GM23338 (cell line): ENCODE data around the gene TUB. TPM values are rescaled to one million over a fixed set of nuclear protein-coding genes. Genes with fewer than 3 reads are reported as not detected.

Source experiments
- ATAC-seq: fragments of 200-7000 bp; cut with Tn5 transposase; 3 replicates; pipeline ENCODE4 v1.9.1; 2020
- DNase-seq: peaks from one replicate; pipeline ENCODE4 v3.0.0-alpha.2; 2015; ENCODE audit warnings: low spot score
- H2AFZ ChIP-seq: fragments of 200-600 bp; sonication (generic); 2 replicates; pipeline ENCODE4 v1.8.0; 2016; ENCODE audit warnings: antibody characterized with exemption, mild to moderate bottlenecking, moderate library complexity
- H3F3A ChIP-seq: fragments of 200-600 bp; sonication (generic); replicated peaks from 2 replicates; pipeline ENCODE4 v1.8.0; 2017; ENCODE audit warnings: antibody characterized with exemption, mixed run types, low read depth
- H3K27ac ChIP-seq: fragments of 200-600 bp; sonication (generic); 2 replicates; pipeline ENCODE4 v1.6.1; 2016; ENCODE audit warnings: low read depth
- H3K27me3 ChIP-seq: fragments of 200-600 bp; sonication (generic); 2 replicates; pipeline ENCODE4 v1.8.0; 2016; ENCODE audit warnings: mild to moderate bottlenecking, mixed run types, moderate library complexity; ENCODE audit not compliant: insufficient read depth
- H3K36me3 ChIP-seq: fragments of 200-600 bp; sonication (generic); 2 replicates; pipeline ENCODE4 v1.8.0; 2016; ENCODE audit warnings: mild to moderate bottlenecking; ENCODE audit not compliant: insufficient read depth
- H3K4me1 ChIP-seq: fragments of 200-600 bp; sonication (generic); 2 replicates; pipeline ENCODE4 v1.8.0; 2016; ENCODE audit warnings: mild to moderate bottlenecking, moderate library complexity; ENCODE audit not compliant: insufficient read depth
- H3K4me2 ChIP-seq: fragments of 200-600 bp; sonication (generic); 2 replicates; pipeline ENCODE4 v1.7.1; 2017; ENCODE audit warnings: mixed run types
- H3K4me3 ChIP-seq: fragments of 200-600 bp; sonication (generic); 2 replicates; pipeline ENCODE4 v1.6.1; 2016; ENCODE audit warnings: mixed run types
- H3K79me2 ChIP-seq: fragments of 200-600 bp; sonication (generic); replicated peaks from 2 replicates; pipeline ENCODE4 v1.8.0; 2017; ENCODE audit warnings: mild to moderate bottlenecking; ENCODE audit not compliant: insufficient read depth
- H3K9me2 ChIP-seq: fragments of 200-600 bp; sonication (generic); 2 replicates; pipeline ENCODE4 v1.8.0; 2017; ENCODE audit not compliant: insufficient read depth
- H4K20me1 ChIP-seq: fragments of 200-600 bp; sonication (generic); replicated peaks from 2 replicates; pipeline ENCODE4 v1.8.0; 2017; ENCODE audit warnings: mild to moderate bottlenecking; ENCODE audit not compliant: insufficient read depth
- H3K27ac Mint-ChIP-seq: 2 replicates; pipeline ENCODE4 v1.8.0; 2020; ENCODE audit warnings: inconsistent platforms, mild to moderate bottlenecking, moderate library complexity, mixed read lengths
- H3K27me3 Mint-ChIP-seq: 3 replicates; pipeline ENCODE4 v1.8.0; 2022; ENCODE audit warnings: low read depth, mild to moderate bottlenecking, moderate library complexity, mixed read lengths, inconsistent platforms; ENCODE audit not compliant: insufficient read depth, poor library complexity
- H3K36me3 Mint-ChIP-seq: 3 replicates; pipeline ENCODE4 v1.8.0; 2021; ENCODE audit warnings: low read depth, mild to moderate bottlenecking, inconsistent platforms, moderate library complexity, mixed read lengths
- H3K4me1 Mint-ChIP-seq: 3 replicates; pipeline ENCODE4 v1.8.0; 2020; ENCODE audit warnings: mild to moderate bottlenecking, inconsistent platforms, mixed read lengths
- H3K4me3 Mint-ChIP-seq: 3 replicates; pipeline ENCODE4 v1.8.0; 2021; ENCODE audit warnings: moderate library complexity, mild to moderate bottlenecking, inconsistent platforms, mixed read lengths
- H3K9me3 Mint-ChIP-seq: 3 replicates; pipeline ENCODE4 v1.8.0; 2020; ENCODE audit warnings: moderate library complexity, mild to moderate bottlenecking, inconsistent platforms, mixed read lengths
- CREB1 ChIP-seq: fragments of 250-450 bp; sonication (Bioruptor Pico); IDR thresholded peaks from 2 replicates; pipeline ENCODE4 v1.5.0; 2020; ENCODE audit warnings: low read depth, mild to moderate bottlenecking, moderate library complexity
- CTCF ChIP-seq, 2 experiments: fragments of 200-600 bp in 1 of 2; sonication (generic) in 1 of 2; conservative IDR thresholded peaks; 2 replicates each; pipeline versions ENCODE4 v1.5.1 to v1.6.1; 2016 to 2017; ENCODE audit warnings: antibody characterized with exemption in 2 of 2, low read depth in 2 of 2, mild to moderate bottlenecking in 2 of 2, moderate library complexity in 1 of 2
- ETS1 ChIP-seq: IDR thresholded peaks from 2 replicates; pipeline ENCODE4 v1.6.1; 2016; ENCODE audit warnings: antibody characterized with exemption
- EZH2 ChIP-seq: fragments of 200-600 bp; sonication (generic); IDR thresholded peaks from one replicate; pipeline ENCODE4 v1.8.0; 2017; ENCODE audit warnings: antibody characterized with exemption, mild to moderate bottlenecking, low read depth; ENCODE audit not compliant: unreplicated experiment
- EZH2phosphoT487 ChIP-seq: fragments of 200-600 bp; sonication (generic); IDR thresholded peaks from one replicate; pipeline ENCODE4 v1.8.1; 2018; ENCODE audit warnings: antibody characterized with exemption; ENCODE audit not compliant: unreplicated experiment
- JUNB ChIP-seq: IDR thresholded peaks from one replicate; pipeline ENCODE4 v1.6.1; 2016; ENCODE audit warnings: antibody characterized with exemption; ENCODE audit not compliant: unreplicated experiment
- NANOG ChIP-seq: IDR thresholded peaks from 2 replicates; pipeline ENCODE4 v1.6.1; 2016; ENCODE audit warnings: antibody characterized with exemption, borderline replicate concordance
- POLR2AphosphoS5 ChIP-seq: IDR thresholded peaks from 2 replicates; pipeline ENCODE4 v1.6.1; 2016; ENCODE audit warnings: antibody characterized with exemption, low read depth
- REST ChIP-seq: IDR thresholded peaks from one replicate; pipeline ENCODE4 v1.6.1; 2018; ENCODE audit warnings: antibody characterized with exemption; ENCODE audit not compliant: unreplicated experiment
- STAT1 ChIP-seq: IDR thresholded peaks from one replicate; pipeline ENCODE4 v1.6.1; 2016; ENCODE audit warnings: antibody characterized with exemption; ENCODE audit not compliant: unreplicated experiment
- ZNF114 ChIP-seq: fragments of 250-450 bp; sonication (Bioruptor Pico); IDR thresholded peaks from 2 replicates; pipeline ENCODE4 v1.5.0; 2020; ENCODE audit warnings: mild to moderate bottlenecking, moderate library complexity
- ZNF331 ChIP-seq: fragments of 250-450 bp; sonication (Bioruptor Pico); IDR thresholded peaks from 2 replicates; pipeline ENCODE4 v1.5.0; 2020; ENCODE audit warnings: low read depth, mild to moderate bottlenecking, moderate library complexity
- polyA plus RNA-seq: library from polyadenylated mRNA; unstranded; fragments of >200 nt; fragmentation: Nextera tagmentation; extraction: Ambion mirVana; gene quantifications from 2 replicates; pipeline ENCODE4 v1.2.1, GENCODE V29; 2016
- total RNA-seq: library from RNA; depleted of rRNA; stranded (reverse); fragments of >200 nt; shearing (Covaris generic); gene quantifications from 2 replicates; pipeline ENCODE4 v1.2.3, GENCODE V29; 2014
- TF ChIP-seq, protein P1 (sequence below): fragments of 250-450 bp; sonication (Bioruptor Pico); IDR thresholded peaks from 2 replicates; pipeline ENCODE4 v1.5.0; 2020; ENCODE audit warnings: mild to moderate bottlenecking, moderate library complexity

Gene TUB
- total and polyA plus RNA-seq, 2 experiments from 2014 or later = 5.5 to 30.4 TPM

GRCh38 chr11:8061555-8062428 is 19.2 kb upstream of the TUB start:
- H3K36me3 Mint-ChIP-seq = no peaks in the 10 kb centered on the region
- H3K4me3 Mint-ChIP-seq = no peak overlapping the region
- no peaks in the 10 kb centered on the region for H3K27me3 Mint-ChIP-seq
- no peak overlapping the region for H3K4me2 ChIP-seq
- H3K4me1 ChIP-seq = no peaks in the 10 kb centered on the region
- H3K79me2 ChIP-seq = no peaks in the 10 kb centered on the region
- peaks cover 7% of the 10 kb centered on the region for H3K4me1 Mint-ChIP-seq
- no peaks in the 10 kb centered on the region for H3K9me3 Mint-ChIP-seq
- no peaks in the 10 kb centered on the region for H3K9me2 ChIP-seq
- TF ChIP-seq REST (no peak), CREB1 (CRISPR knock-in tag) (no peak), EZH2 (no peak), JUNB (no peak), EZH2phosphoT487 (no peak), STAT1 (no peak), CTCF (conservative IDR thresholded peaks at IDR 0.05; ENCODE audit: low read depth in 2 of 2) (no peak), ZNF331 (CRISPR knock-in tag) (no peak), NANOG (no peak), ETS1 (no peak), ZNF114 (CRISPR knock-in tag) (no peak), POLR2AphosphoS5 (no peak)
- TF ChIP-seq, protein P1, sequence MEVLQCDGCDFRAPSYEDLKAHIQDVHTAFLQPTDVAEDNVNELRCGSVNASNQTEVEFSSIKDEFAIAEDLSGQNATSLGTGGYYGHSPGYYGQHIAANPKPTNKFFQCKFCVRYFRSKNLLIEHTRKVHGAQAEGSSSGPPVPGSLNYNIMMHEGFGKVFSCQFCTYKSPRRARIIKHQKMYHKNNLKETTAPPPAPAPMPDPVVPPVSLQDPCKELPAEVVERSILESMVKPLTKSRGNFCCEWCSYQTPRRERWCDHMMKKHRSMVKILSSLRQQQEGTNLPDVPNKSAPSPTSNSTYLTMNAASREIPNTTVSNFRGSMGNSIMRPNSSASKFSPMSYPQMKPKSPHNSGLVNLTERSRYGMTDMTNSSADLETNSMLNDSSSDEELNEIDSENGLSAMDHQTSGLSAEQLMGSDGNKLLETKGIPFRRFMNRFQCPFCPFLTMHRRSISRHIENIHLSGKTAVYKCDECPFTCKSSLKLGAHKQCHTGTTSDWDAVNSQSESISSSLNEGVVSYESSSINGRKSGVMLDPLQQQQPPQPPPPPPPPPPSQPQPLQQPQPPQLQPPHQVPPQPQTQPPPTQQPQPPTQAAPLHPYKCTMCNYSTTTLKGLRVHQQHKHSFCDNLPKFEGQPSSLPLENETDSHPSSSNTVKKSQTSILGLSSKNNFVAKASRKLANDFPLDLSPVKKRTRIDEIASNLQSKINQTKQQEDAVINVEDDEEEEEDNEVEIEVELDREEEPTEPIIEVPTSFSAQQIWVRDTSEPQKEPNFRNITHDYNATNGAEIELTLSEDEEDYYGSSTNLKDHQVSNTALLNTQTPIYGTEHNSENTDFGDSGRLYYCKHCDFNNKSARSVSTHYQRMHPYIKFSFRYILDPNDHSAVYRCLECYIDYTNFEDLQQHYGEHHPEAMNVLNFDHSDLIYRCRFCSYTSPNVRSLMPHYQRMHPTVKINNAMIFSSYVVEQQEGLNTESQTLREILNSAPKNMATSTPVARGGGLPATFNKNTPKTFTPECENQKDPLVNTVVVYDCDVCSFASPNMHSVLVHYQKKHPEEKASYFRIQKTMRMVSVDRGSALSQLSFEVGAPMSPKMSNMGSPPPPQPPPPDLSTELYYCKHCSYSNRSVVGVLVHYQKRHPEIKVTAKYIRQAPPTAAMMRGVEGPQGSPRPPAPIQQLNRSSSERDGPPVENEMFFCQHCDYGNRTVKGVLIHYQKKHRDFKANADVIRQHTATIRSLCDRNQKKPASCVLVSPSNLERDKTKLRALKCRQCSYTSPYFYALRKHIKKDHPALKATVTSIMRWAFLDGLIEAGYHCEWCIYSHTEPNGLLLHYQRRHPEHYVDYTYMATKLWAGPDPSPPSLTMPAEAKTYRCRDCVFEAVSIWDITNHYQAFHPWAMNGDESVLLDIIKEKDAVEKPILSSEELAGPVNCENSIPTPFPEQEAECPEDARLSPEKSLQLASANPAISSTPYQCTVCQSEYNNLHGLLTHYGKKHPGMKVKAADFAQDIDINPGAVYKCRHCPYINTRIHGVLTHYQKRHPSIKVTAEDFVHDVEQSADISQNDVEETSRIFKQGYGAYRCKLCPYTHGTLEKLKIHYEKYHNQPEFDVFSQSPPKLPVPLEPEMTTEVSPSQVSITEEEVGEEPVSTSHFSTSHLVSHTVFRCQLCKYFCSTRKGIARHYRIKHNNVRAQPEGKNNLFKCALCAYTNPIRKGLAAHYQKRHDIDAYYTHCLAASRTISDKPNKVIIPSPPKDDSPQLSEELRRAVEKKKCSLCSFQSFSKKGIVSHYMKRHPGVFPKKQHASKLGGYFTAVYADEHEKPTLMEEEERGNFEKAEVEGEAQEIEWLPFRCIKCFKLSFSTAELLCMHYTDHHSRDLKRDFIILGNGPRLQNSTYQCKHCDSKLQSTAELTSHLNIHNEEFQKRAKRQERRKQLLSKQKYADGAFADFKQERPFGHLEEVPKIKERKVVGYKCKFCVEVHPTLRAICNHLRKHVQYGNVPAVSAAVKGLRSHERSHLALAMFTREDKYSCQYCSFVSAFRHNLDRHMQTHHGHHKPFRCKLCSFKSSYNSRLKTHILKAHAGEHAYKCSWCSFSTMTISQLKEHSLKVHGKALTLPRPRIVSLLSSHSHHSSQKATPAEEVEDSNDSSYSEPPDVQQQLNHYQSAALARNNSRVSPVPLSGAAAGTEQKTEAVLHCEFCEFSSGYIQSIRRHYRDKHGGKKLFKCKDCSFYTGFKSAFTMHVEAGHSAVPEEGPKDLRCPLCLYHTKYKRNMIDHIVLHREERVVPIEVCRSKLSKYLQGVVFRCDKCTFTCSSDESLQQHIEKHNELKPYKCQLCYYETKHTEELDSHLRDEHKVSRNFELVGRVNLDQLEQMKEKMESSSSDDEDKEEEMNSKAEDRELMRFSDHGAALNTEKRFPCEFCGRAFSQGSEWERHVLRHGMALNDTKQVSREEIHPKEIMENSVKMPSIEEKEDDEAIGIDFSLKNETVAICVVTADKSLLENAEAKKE (CRISPR knock-in tag) = no peak
- ATAC-seq = no peak
- H3F3A ChIP-seq = no peaks in the 10 kb centered on the region
- no peak overlapping the region; the same call in 1 of the 2 replicates for H2AFZ ChIP-seq
- no peaks in the 10 kb centered on the region for H4K20me1 ChIP-seq
- H3K27ac Mint-ChIP-seq = no peak overlapping the region; the same call in 1 of the 2 replicates
- no peak overlapping the region for H3K27ac ChIP-seq
- H3K4me3 ChIP-seq = no peak overlapping the region
- DNase-seq = no peak
- H3K27me3 ChIP-seq = no peaks in the 10 kb centered on the region
- no peaks in the 10 kb centered on the region for H3K36me3 ChIP-seq
